ENCODE data around the gene EVX1.

The EVX1 gene

DNA sequence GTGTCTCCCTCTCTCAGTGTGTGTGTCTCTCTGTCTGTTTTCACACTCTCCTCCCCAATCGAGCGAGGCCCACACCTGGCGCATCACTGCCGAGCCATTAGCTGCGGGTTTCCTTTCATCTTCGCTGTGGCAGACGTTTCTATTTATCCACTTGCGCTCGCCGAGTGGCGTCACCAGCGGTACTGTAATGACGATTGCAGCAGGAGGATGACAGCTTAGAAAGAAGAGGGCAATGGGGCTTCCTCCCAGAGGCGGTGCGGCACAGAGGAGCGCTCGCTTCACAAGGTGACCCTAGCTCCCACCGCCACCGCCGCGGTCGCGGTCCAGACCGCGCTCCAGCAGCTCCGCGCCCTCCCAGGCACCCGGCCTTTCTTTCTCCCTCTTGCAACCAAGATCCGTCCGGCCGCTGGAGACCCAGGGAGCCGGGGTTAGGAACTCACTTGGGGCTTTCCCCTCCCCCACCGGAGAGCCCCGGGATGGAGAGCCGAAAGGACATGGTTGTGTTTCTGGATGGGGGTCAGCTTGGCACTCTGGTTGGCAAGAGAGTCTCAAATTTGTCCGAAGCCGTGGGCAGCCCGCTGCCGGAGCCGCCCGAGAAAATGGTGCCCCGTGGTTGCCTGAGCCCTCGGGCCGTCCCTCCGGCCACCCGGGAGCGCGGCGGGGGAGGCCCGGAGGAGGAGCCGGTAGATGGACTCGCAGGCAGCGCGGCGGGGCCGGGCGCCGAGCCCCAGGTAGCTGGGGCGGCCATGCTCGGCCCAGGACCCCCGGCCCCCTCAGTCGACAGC is at the start of gene EVX1:
Gene EVX1, plus strand, starts transcription at position 248 of the 785 bp plus-strand sequence. Its CDS starts 229 bp downstream, at position 477.
- in situ Hi-C loops (cut with HindIII; ENCODE audit: low pct_unique_long_range_greater_than_20kb, low sequenced_read_pairs) = no loop called here
- TF ChIP-seq JUND (IDR thresholded peaks at IDR 0.05; ENCODE audit: low read depth) = no peak
- DNase-seq (ENCODE audit: low read depth in 1 of 2, low spot score in 1 of 2) = no peak

DNA sequence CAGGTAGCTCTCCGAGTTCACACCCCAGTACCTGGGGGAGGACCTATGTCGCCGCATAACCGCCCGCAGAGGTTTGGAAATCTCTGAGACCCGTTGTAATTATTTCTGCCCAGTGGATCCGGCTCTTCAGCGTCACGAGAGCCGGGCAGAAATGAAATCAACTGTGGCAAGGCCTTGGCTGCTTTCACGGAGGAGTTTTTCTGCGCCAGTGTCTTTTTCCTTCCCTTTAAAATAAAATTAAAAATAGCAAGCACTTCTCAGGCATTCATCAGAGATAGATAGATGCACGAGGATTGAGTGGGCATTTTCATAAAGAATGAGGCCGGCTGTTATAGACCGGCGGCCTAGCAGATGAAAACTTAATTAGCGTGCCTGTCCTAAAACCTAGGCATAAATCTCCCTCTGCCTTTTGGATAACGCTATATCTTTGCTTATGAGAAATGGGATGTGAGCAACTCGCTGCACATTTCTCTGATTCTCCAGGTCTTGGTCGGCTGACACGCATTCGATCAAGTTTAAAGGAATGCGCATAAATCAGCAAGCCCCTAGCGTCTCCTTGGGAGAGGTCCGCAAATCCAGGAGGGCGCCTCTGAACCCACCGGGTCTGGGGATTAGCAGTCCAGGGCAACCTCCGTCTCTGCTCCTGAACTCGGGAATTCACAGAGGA is 49.1 kb upstream of the EVX1 start:
- in situ Hi-C loops (cut with HindIII; ENCODE audit: low pct_unique_long_range_greater_than_20kb, low sequenced_read_pairs) = no loop called here
- TF ChIP-seq JUND (IDR thresholded peaks at IDR 0.05; ENCODE audit: low read depth) = no peak
- DNase-seq (ENCODE audit: low read depth in 1 of 2, low spot score in 1 of 2) = no peak

DNA sequence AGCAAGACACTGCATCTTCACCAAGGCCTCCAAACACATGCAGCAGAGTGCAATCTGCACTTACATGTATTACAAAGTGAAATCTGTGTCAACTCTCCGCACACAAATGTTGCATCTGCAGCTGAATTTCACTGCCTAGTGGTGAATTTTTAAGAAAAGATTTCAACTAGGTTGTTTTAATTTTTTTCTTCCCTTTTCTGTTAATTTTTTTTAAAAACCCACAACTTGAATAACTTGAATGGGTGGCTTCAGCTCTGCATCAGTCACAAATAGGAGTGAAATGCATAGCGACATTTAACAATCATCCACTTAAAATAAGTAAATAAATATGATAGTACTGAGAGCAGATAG is 48.6 kb upstream of the EVX1 start:
- in situ Hi-C loops (cut with HindIII; ENCODE audit: low pct_unique_long_range_greater_than_20kb, low sequenced_read_pairs) = no loop called here
- DNase-seq (ENCODE audit: low read depth in 1 of 2, low spot score in 1 of 2) = no peak
- no peak for TF ChIP-seq JUND (IDR thresholded peaks at IDR 0.05; ENCODE audit: low read depth)

DNA sequence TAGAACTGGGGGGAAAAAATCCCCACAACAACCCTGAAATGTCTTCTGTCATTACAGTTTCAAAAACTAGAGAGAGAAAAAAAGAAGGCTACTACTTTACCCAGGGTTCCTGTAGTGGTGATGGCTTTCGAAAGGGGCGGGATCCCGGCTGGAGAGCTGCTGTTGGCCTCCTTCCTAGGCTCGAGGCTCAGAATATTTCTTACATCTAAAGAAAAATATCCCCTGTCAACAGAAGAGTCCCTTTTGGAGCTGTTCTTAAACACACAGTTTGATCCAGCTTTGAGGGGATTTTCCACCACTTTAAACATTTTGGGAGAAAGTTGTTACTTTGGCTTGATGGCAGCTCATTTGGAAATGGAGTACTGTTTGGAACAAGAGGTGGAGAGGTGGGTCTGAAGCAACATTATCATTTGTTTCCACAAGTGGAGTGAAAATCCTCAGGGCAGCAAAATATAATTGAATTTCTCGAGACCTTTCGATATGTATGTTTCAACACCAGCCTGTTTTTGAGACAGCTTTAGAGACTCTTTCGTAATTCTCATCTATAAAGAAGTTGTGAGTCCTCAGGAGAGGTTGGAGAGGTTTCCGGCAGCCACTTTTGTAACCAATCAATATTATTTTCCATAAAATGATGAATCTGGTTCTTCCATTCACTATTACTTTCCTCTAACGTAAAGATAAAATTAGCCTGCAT is 47.8 kb upstream of the EVX1 start:
- no peak for DNase-seq (ENCODE audit: low read depth in 1 of 2, low spot score in 1 of 2)
- no peak for TF ChIP-seq JUND (IDR thresholded peaks at IDR 0.05; ENCODE audit: low read depth)
- in situ Hi-C loops (cut with HindIII; ENCODE audit: low pct_unique_long_range_greater_than_20kb, low sequenced_read_pairs) = no loop called here

DNA sequence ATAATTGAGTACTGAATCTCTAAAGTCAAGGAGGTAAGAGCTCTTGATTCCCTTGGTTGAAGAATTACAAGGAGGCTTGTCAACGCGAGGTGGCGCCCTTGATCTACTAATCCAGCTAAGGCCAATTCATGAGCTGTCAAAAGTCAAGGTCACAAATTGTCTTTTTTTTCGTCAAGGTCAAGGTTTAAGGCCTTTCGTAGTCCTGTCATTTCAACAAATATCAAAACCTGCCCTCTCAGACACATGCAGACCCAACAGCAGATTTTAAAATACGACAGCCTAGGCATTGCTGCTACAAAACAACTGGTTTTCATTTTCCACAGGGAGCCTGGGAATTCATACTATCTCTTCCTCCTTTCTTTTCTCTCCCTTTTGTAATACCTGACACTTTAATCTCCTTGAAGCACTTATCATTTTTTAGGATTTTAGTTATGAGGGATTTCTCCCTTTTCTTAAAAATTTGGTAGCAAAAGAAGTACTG is 46.3 kb upstream of the EVX1 start:
- no peak for TF ChIP-seq JUND (IDR thresholded peaks at IDR 0.05; ENCODE audit: low read depth)
- in situ Hi-C loops (cut with HindIII; ENCODE audit: low pct_unique_long_range_greater_than_20kb, low sequenced_read_pairs) = no loop called here
- peak; percentile 80 to 97 for DNase-seq (ENCODE audit: low read depth in 1 of 2, low spot score in 1 of 2)

DNA sequence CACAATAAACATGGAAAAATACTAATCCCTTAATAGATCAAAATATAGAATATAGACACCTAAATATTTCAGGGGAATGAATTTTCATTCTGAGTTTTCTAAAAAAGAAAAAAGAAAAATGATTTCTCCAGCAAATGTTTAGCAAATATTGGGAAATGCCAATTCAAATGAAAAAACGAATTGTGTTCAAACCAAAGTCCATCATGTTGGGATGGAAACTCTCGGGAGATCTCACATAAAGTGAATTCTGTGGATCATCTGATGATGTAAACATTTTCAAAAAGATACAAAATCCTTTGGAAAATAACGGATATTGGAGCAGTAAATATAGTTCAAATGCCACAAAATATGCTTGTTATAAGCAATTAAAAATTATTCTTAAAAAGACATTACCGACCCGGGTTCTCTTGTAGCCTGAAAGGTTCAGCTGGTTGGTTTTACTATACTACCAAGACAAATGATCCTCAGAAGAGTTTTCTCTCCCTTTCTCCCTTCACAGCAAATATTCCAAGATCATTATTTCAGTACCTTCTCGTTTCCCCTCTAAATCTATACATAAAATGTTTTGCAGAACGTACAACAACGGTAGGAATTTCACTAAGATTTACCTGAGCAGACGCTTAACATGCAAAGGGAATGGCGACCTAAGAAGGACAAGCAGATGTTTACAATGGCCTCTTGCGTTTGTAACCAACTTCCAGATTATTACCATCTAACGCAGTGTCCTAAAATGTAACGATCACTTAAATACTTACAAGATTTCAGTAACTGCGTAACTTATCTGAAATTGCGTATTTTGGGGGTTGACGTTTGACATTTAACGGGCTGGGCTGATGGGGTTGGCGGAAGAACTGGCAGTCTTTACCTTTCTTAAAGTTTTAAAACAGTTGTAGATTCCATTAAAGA is 45.2 kb upstream of the EVX1 start:
- in situ Hi-C loops (cut with HindIII; ENCODE audit: low pct_unique_long_range_greater_than_20kb, low sequenced_read_pairs) = no loop called here
- no peak for DNase-seq (ENCODE audit: low read depth in 1 of 2, low spot score in 1 of 2)
- TF ChIP-seq JUND (IDR thresholded peaks at IDR 0.05; ENCODE audit: low read depth) = no peak

DNA sequence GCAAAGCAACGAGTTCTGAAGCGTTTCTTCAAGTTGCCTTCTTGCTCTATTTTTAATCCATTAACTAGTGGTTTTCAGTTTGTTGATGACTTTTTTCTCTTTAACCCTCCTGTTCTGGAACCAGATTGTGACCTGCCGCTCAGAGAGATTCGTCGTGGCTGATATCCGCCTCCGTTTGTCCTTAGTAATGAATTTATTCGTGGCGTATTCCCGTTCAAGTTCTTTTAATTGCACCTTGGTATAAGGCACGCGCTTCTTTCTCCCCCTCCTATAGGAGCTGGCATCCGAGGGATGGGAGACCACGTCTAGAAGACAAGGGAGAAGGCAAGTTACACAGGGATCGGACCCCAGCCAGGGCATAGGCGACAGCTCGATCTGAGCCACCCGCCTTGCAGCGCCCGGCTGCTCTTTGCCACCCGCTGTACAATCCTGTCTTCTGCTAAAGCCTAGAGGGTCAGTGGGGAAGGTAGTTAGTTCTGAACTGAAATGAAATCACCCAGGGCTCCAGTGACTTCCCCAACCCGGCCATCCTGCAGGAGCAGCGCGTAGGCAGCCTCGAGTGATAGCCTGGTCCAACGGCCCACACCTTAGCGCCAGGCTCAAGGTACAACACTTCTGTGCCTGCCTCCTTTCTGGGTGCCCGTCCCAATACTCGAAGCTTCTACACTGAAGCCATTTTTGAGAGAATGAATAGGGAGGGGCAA is 44.3 kb upstream of the EVX1 start:
- no peak for TF ChIP-seq JUND (IDR thresholded peaks at IDR 0.05; ENCODE audit: low read depth)
- in situ Hi-C loops (cut with HindIII; ENCODE audit: low pct_unique_long_range_greater_than_20kb, low sequenced_read_pairs) = no loop called here
- DNase-seq (ENCODE audit: low read depth in 1 of 2, low spot score in 1 of 2) = no peak

DNA sequence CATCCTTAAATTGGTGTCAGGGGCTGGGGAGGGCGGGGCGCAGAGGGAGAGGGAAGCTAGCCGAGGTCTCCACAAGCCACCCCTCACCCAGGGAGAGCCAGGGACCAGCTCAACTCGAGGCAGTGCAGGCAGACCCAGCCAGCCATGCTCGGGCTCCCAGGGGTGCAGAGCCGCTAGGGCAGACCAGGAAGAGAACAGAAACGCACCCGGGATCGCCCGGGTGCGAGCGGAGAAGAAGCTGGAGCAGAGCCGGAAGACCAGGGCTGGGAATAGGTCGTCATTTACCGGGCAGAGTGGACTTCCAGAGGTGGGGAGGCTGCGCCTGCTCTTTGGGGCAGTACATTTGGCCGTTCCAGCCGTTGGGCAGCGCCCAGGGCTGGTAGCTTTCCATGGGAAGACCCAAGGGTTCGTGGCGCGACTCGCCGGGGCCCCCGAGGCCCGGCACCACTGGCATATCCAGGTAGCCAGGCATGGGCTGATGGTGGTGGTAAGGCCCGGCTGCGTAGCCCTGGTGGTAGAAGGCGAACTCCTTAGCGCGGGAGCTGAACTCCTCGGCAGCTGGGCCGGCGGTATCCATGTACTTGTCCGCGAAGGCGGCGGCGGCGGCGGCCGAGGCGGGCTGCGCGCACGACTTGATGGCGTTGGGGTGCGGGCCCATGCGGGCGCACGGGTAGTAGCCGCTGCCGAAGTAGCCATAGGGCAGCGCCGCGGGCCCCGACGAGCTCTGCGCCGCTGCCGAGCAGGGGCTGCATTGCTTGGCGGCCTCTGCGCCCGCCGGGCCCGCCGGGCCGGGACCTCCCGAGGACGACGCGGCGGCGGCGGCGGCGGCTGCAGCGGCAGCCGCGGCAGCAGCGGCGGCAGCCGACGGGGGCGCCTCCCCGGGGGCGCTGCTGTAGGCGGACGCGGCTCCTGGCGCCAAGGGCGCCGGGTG is 43.5 kb upstream of the EVX1 start:
- TF ChIP-seq JUND (IDR thresholded peaks at IDR 0.05; ENCODE audit: low read depth) = no peak
- in situ Hi-C loops (cut with HindIII; ENCODE audit: low pct_unique_long_range_greater_than_20kb, low sequenced_read_pairs) = no loop called here
- DNase-seq (ENCODE audit: low read depth in 1 of 2, low spot score in 1 of 2) = no peak

DNA sequence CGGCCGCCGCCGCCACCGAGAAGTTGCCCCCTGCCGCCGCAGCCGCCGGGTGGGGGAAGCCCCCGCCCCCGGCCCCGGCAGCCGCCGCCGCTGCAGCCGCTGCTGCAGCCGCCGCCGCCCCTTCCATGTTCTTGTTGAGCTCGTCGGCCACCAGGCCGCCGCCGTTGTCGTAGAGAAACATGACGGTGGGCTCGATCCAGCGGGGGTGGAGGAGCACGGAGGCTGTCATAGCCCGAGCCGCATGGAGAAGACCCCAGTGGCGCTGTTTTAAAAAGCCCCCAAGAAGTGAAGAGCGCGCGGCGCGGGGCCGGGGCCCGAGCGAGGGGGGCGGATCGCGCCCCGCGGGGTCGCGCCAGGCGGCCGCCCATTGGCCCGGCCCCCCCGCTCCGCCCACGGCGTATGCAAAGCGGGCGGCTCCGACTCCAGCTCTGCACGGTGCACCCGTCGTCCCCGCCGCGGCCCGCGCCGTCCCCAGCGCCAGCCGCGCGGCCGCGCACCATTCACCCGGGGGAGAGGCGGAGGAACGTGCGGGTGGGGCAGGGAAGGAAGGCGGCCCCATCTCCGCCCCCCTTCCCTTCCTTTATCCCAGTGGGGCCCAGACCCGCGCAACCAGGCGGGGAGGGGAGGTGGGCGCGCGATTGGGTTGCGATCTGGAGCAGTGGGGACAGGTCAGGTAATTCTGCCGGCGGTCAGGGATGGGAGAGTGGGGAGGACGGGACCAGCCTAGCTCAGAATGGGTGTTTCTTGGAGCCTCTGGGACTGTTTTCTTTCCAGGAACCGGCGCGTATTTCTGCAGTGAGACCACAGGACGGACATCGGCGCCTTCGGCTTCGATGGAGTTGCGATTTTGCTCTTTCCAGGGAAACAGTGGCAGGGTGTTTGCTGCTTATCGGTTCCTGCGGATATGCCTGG is 42.5 kb upstream of the EVX1 start, which contains the start of gene HOXA13:
Gene HOXA13, minus strand, starts transcription at position 243 of the 912 bp plus-strand sequence. Its CDS starts 14 bp downstream, at position 229.
- in situ Hi-C loops (cut with HindIII; ENCODE audit: low pct_unique_long_range_greater_than_20kb, low sequenced_read_pairs) = no loop called here
- no peak for TF ChIP-seq JUND (IDR thresholded peaks at IDR 0.05; ENCODE audit: low read depth)
- no peak for DNase-seq (ENCODE audit: low read depth in 1 of 2, low spot score in 1 of 2)
